GM12878 (cell line): ENCODE results near the gene MED6. TPM values are rescaled to one million over a fixed set of nuclear protein-coding genes. Genes with fewer than 3 reads are reported as not detected.

Experiments used
- ATAC-seq: fragments of 200-7000 bp; cut with Tn5 transposase; 3 replicates; pipeline ENCODE4 v1.9.1; 2020; ENCODE audit warnings: mild to moderate bottlenecking, moderate library complexity
- BruUV-seq: library from RNA; stranded (reverse); fragments of 400-500 nt; replicated peaks from 2 replicates; lab custom pipeline; 2021; lab: Mats Ljungman, UMichigan
- CTCF ChIA-PET: fragments of 300-600 bp; sonication (Branson Sonifier 250); formaldehyde crosslinking; extraction: SDS; loops from one replicate; lab custom pipeline; 2021; ENCODE audit warnings: inconsistent platforms; lab: Yijun Ruan, JAX
- POLR2A ChIA-PET: fragments of 350-600 bp; formaldehyde crosslinking; extraction: SDS; loops from one replicate; lab custom pipeline; 2021; ENCODE audit warnings: inconsistent platforms; lab: Charles Lee
- RAD21 ChIA-PET: fragments of 300-600 bp; sonication (Branson Sonifier 250); formaldehyde crosslinking; loops from one replicate; lab custom pipeline; 2023; ENCODE audit warnings: antibody characterized with exemption; ENCODE audit not compliant: unreplicated experiment; lab: Charles Lee
- SMC1A ChIA-PET: fragments of 300-600 bp; sonication (Branson Sonifier 250); formaldehyde crosslinking; loops from one replicate; lab custom pipeline; 2023; ENCODE audit not compliant: unreplicated experiment, uncharacterized antibody; lab: Charles Lee
- DNase-seq: peaks from one replicate; pipeline ENCODE4 v3.0.0-alpha.2; 2011; ENCODE audit warnings: low read depth, low spot score
- FAIRE-seq: peaks from 3 replicates; lab custom pipeline; 2011; peaks lifted over from hg19 to GRCh38; lab: Jason Lieb, UNC
- H2AFZ ChIP-seq: 2 replicates; pipeline ENCODE4 v1.6.0; 2011; ENCODE audit warnings: low read depth, low read length, control low read depth; ENCODE audit not compliant: control insufficient read depth
- H3K27ac ChIP-seq: 2 replicates; pipeline ENCODE4 v1.5.1; 2011; ENCODE audit warnings: control low read depth; ENCODE audit not compliant: control insufficient read depth, insufficient read depth
- H3K27me3 ChIP-seq, 2 experiments: replicated peaks in 1 of 2; 2 replicates each; pipeline versions ENCODE4 v1.6.0 to v1.6.1; 2011; ENCODE audit warnings: low read length in 1 of 2; ENCODE audit not compliant: control insufficient read depth in 2 of 2, insufficient read depth in 2 of 2
- H3K36me3 ChIP-seq, 2 experiments: 2 replicates each; pipeline ENCODE4 v1.5.1; 2011; ENCODE audit warnings: low read length in 1 of 2; ENCODE audit not compliant: control insufficient read depth in 2 of 2, insufficient read depth in 2 of 2
- H3K4me1 ChIP-seq: 2 replicates; pipeline ENCODE4 v1.6.1; 2011; ENCODE audit warnings: mild to moderate bottlenecking, low read length, moderate library complexity, mixed read lengths; ENCODE audit not compliant: control insufficient read depth, insufficient read depth
- H3K4me2 ChIP-seq: 2 replicates; pipeline ENCODE4 v1.6.0; 2011; ENCODE audit warnings: control low read depth; ENCODE audit not compliant: control insufficient read depth, insufficient read depth
- H3K4me3 ChIP-seq: fragments of 200-600 bp; sonication (generic); 2 replicates; pipeline ENCODE4 v1.5.1; 2016
- H3K79me2 ChIP-seq: 2 replicates; pipeline ENCODE4 v1.6.0; 2011; ENCODE audit warnings: low read length; ENCODE audit not compliant: control insufficient read depth, insufficient read depth
- H3K9ac ChIP-seq: 2 replicates; pipeline ENCODE4 v1.8.0; 2011; ENCODE audit warnings: low read length, control low read depth, mixed read lengths; ENCODE audit not compliant: control insufficient read depth, insufficient read depth
- H3K9me3 ChIP-seq: replicated peaks from 3 replicates; pipeline ENCODE4 v1.5.1; 2011; ENCODE audit warnings: mild to moderate bottlenecking, low read length; ENCODE audit not compliant: control insufficient read depth, insufficient read depth
- H4K20me1 ChIP-seq: 2 replicates; pipeline ENCODE4 v1.6.0; 2011; ENCODE audit not compliant: control insufficient read depth, insufficient read depth
- CBX3 ChIP-seq: fragments of 200-600 bp; sonication (generic); IDR thresholded peaks from 2 replicates; pipeline ENCODE4 v1.6.1; 2016; ENCODE audit warnings: low read depth, borderline replicate concordance
- FOS ChIP-seq: IDR thresholded peaks from 3 replicates; pipeline ENCODE4 v1.6.1; 2011; ENCODE audit warnings: borderline replicate concordance; ENCODE audit not compliant: insufficient read length; ENCODE audit errors: extremely low read depth
- IRF4 ChIP-seq: IDR thresholded peaks from 2 replicates; pipeline ENCODE4 v1.6.1; 2011; ENCODE audit warnings: low read depth, low read length
- KAT2A ChIP-seq: conservative IDR thresholded peaks from 2 replicates; pipeline ENCODE4 v1.6.1; 2011; ENCODE audit warnings: low read depth, low read length; ENCODE audit not compliant: control insufficient read depth
- KLF5 ChIP-seq: fragments of 450-650 bp; IDR thresholded peaks from 2 replicates; pipeline ENCODE4 v1.6.1; 2014; ENCODE audit warnings: mild to moderate bottlenecking; ENCODE audit not compliant: partially characterized antibody
- MTA2 ChIP-seq: fragments of 450-650 bp; IDR thresholded peaks from 2 replicates; pipeline ENCODE4 v1.6.1; 2016; ENCODE audit warnings: low read depth, mild to moderate bottlenecking, moderate library complexity
- NBN ChIP-seq: fragments of 450-650 bp; IDR thresholded peaks from 2 replicates; pipeline ENCODE4 v1.6.1; 2016
- NR2C1 ChIP-seq: fragments of 450-650 bp; IDR thresholded peaks from 2 replicates; pipeline ENCODE4 v1.6.1; 2017; ENCODE audit warnings: antibody characterized with exemption, mild to moderate bottlenecking, moderate library complexity
- PML ChIP-seq: IDR thresholded peaks from 2 replicates; pipeline ENCODE4 v1.6.1; 2012; ENCODE audit warnings: low read length, inconsistent platforms
- RAD51 ChIP-seq: fragments of 450-650 bp; IDR thresholded peaks from 2 replicates; pipeline ENCODE4 v1.6.1; 2016; ENCODE audit warnings: moderate library complexity, mild to moderate bottlenecking, inconsistent platforms
- RELA ChIP-seq: fragments of 450-650 bp; IDR thresholded peaks from 2 replicates; pipeline ENCODE4 v1.8.0; 2014; ENCODE audit warnings: borderline replicate concordance; ENCODE audit not compliant: partially characterized antibody
- SUPT20H ChIP-seq: IDR thresholded peaks from 2 replicates; pipeline ENCODE4 v1.6.1; 2011; ENCODE audit warnings: low read depth, mild to moderate bottlenecking, low read length, moderate library complexity, borderline replicate concordance; ENCODE audit not compliant: control insufficient read depth
- TARDBP ChIP-seq: IDR thresholded peaks from 2 replicates; pipeline ENCODE4 v1.6.1; 2016; ENCODE audit warnings: borderline replicate concordance
- TCF12 ChIP-seq: IDR thresholded peaks from 2 replicates; pipeline ENCODE4 v1.6.1; 2011; ENCODE audit warnings: low read depth, mild to moderate bottlenecking, low read length
- ZNF217 ChIP-seq: fragments of 450-650 bp; IDR thresholded peaks from 2 replicates; pipeline ENCODE4 v1.6.1; 2017; ENCODE audit warnings: antibody characterized with exemption, mild to moderate bottlenecking
- ZNF24 ChIP-seq: fragments of 450-650 bp; IDR thresholded peaks from 2 replicates; pipeline ENCODE4 v1.6.1; 2017; ENCODE audit warnings: antibody characterized with exemption, mild to moderate bottlenecking
- WGBS: methylation state at CpG from one replicate; pipeline ENCODE4 v1.1.6; 2016; ENCODE audit warnings: low lambda C conversion rate; ENCODE audit not compliant: insufficient replicate concordance, insufficient coverage; ENCODE audit errors: missing lambda C conversion rate; 5-methylcytosine and 5-hydroxymethylcytosine counted together
- in situ Hi-C: fragments of 300-500 bp; cut with MboI; formaldehyde crosslinking; loops from 9 replicates; pipeline ENCODE4 v1.14.3; 2018; ENCODE audit warnings: mixed read lengths
- intact Hi-C: fragments of 100-400 bp; cut with micrococcal nuclease; formaldehyde crosslinking; loops from one replicate; pipeline ENCODE4 v1.14.2; 2022; ENCODE audit not compliant: unreplicated experiment
- polyA plus RNA-seq, 11 experiments: library from polyadenylated mRNA; depleted of rRNA in 4 of 11; unstranded in 6 of 11; stranded (reverse) in 5 of 11; fragments of >200 nt; fragmentation: Nextera tagmentation in 4 of 11; fragmentation: Illumina TruSeq in 1 of 11; extraction: Ambion mirVana in 4 of 11; extraction: Trizol in 1 of 11; gene quantifications; 1 replicate in 1 of 11; 2 replicates in 10 of 11; pipeline versions ENCODE4 v1.2.1 to v1.2.3, GENCODE V29; 2011 to 2016; ENCODE audit warnings: inconsistent platforms in 2 of 11, missing spikeins in 2 of 11, low read depth in 1 of 11
- total RNA-seq, 4 experiments: library from RNA; depleted of rRNA in 3 of 4; stranded (reverse); fragments of >200 nt in 3 of 4; fragmentation: Illumina TruSeq in 1 of 4; extraction: Trizol in 1 of 4; gene quantifications; 2 replicates each; pipeline versions ENCODE4 v1.2.1 to v1.2.3, GENCODE V29; 2013 to 2021
- TF ChIP-seq, protein P1 (sequence below): fragments of 450-650 bp; IDR thresholded peaks from 2 replicates; pipeline ENCODE4 v1.6.1; 2018; ENCODE audit warnings: borderline replicate concordance, mild to moderate bottlenecking; ENCODE audit not compliant: partially characterized antibody
- TF ChIP-seq, protein P2 (sequence below): IDR thresholded peaks from 2 replicates; pipeline ENCODE4 v1.6.1; 2012; ENCODE audit warnings: low read length, inconsistent platforms
- TF ChIP-seq, protein P3 (sequence below), 3 experiments: IDR thresholded peaks in 2 of 3; conservative IDR thresholded peaks in 1 of 3; 2 replicates each; pipeline ENCODE4 v1.5.1; 2011; ENCODE audit warnings: low read depth in 3 of 3, low read length in 3 of 3, mild to moderate bottlenecking in 3 of 3, control low read depth in 2 of 3, moderate library complexity in 2 of 3, inconsistent platforms in 1 of 3, mixed read lengths in 1 of 3; ENCODE audit not compliant: control insufficient read depth in 2 of 3, insufficient read depth in 1 of 3; ENCODE audit errors: extremely low read depth in 1 of 3

Gene MED6
- total and polyA plus RNA-seq, 10 of the 15 experiments (the other 5 are each of a cell fraction or from before 2014, with no cell fraction given): 29.2 to 74.9 (median 46.2) TPM

DNA sequence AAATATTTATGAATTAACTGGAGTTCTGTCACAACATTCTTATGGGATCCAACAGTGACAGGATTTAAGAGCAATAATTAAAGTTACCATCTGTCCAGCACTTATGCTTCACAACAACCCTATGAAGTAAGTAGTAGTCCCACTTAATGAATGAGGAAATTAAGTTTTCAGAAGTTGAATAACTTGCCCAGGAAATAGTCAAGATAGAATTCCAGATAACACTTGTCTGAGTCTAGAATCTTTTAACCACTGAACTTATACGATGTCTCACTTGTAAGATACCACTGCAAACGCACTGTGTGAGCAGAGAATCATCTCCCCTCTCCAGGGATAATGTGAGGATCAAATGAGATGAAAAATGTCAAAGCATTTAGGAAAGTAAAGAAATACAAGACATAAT, 38.0 kb upstream of the MED6 start:
- ATAC-seq (no peak), DNase-seq (no peak), FAIRE-seq (no peak)
- Histone ChIP-seq H3K4me3 (no peak overlapping the region), H3K27me3 (no peaks in the 10 kb centered on the region), H3K9ac (no peak overlapping the region), H4K20me1 (no peaks in the 10 kb centered on the region), H3K4me1 (no peaks in the 10 kb centered on the region), H3K4me2 (no peak overlapping the region), H3K79me2 (peaks cover 42% of the 10 kb centered on the region), H3K36me3 (no peaks in the 10 kb centered on the region), H3K9me3 (peaks cover 2% of the 10 kb centered on the region), H3K27ac (no peak overlapping the region), H2AFZ (no peak overlapping the region)
- ChIA-PET CTCF (interaction anchor here (1.8 to 2.4 kb wide), 2 partner anchors 8 to 75 kb away, joined by 7 to 14 read pairs; no protein-coding TSS in a partner anchor), POLR2A (interaction anchor here (1.1 to 1.7 kb wide), 2 partner anchors 14 to 26 kb away, joined by 4 to 9 read pairs; no protein-coding TSS in a partner anchor), RAD21 (interaction anchor here (1.0 to 1.8 kb wide), 3 partner anchors 18 to 75 kb away, joined by 3 to 11 read pairs (median 3); no protein-coding TSS in a partner anchor), SMC1A (interaction anchor here (1.0 to 9.7 kb wide), 6 partner anchors 13 to 72 kb away, joined by 3 to 120 read pairs (median 5); no protein-coding TSS in a partner anchor)
- BruUV-seq: no TSS peak
- in situ Hi-C loops (no loop called here), intact Hi-C loops (no loop called here)
- TF ChIP-seq CBX3 (no peak), TCF12 (no peak), NR2C1 (no peak), ZNF217 (no peak), SUPT20H (no peak), TARDBP (no peak), KLF5 (no peak), IRF4 (no peak), KAT2A (no peak), ZNF24 (no peak), RAD51 (no peak), PML (no peak), NBN (no peak), FOS (no peak), MTA2 (no peak), RELA (no peak)
- TF ChIP-seq, protein P1, sequence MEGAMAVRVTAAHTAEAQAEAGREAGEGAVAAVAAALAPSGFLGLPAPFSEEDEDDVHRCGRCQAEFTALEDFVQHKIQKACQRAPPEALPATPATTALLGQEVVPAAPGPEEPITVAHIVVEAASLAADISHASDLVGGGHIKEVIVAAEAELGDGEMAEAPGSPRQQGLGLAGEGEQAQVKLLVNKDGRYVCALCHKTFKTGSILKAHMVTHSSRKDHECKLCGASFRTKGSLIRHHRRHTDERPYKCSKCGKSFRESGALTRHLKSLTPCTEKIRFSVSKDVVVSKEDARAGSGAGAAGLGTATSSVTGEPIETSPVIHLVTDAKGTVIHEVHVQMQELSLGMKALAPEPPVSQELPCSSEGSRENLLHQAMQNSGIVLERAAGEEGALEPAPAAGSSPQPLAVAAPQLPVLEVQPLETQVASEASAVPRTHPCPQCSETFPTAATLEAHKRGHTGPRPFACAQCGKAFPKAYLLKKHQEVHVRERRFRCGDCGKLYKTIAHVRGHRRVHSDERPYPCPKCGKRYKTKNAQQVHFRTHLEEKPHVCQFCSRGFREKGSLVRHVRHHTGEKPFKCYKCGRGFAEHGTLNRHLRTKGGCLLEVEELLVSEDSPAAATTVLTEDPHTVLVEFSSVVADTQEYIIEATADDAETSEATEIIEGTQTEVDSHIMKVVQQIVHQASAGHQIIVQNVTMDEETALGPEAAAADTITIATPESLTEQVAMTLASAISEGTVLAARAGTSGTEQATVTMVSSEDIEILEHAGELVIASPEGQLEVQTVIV: no peak
- TF ChIP-seq, protein P2, sequence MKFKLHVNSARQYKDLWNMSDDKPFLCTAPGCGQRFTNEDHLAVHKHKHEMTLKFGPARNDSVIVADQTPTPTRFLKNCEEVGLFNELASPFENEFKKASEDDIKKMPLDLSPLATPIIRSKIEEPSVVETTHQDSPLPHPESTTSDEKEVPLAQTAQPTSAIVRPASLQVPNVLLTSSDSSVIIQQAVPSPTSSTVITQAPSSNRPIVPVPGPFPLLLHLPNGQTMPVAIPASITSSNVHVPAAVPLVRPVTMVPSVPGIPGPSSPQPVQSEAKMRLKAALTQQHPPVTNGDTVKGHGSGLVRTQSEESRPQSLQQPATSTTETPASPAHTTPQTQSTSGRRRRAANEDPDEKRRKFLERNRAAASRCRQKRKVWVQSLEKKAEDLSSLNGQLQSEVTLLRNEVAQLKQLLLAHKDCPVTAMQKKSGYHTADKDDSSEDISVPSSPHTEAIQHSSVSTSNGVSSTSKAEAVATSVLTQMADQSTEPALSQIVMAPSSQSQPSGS: no peak
- TF ChIP-seq, protein P3, sequence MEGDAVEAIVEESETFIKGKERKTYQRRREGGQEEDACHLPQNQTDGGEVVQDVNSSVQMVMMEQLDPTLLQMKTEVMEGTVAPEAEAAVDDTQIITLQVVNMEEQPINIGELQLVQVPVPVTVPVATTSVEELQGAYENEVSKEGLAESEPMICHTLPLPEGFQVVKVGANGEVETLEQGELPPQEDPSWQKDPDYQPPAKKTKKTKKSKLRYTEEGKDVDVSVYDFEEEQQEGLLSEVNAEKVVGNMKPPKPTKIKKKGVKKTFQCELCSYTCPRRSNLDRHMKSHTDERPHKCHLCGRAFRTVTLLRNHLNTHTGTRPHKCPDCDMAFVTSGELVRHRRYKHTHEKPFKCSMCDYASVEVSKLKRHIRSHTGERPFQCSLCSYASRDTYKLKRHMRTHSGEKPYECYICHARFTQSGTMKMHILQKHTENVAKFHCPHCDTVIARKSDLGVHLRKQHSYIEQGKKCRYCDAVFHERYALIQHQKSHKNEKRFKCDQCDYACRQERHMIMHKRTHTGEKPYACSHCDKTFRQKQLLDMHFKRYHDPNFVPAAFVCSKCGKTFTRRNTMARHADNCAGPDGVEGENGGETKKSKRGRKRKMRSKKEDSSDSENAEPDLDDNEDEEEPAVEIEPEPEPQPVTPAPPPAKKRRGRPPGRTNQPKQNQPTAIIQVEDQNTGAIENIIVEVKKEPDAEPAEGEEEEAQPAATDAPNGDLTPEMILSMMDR (IDR thresholded peaks at IDR 0.05 in 2 of 3, conservative IDR thresholded peaks at IDR 0.05 in 1 of 3; ENCODE audit: control insufficient read depth in 2 of 3, extremely low read depth in 1 of 3, insufficient read depth in 1 of 3, low read depth in 3 of 3, low read length in 3 of 3): no peak
- 97% methylated on average over 2 of the region's 2 CpGs for WGBS
